Measurements from ENCODE around the gene LMO4. TPM values are rescaled to one million over a fixed set of nuclear protein-coding genes. Genes with fewer than 3 reads are reported as not detected.
A peak's percentile ranks its signal among the peaks of the same experiment; 100 is the strongest.

LMO4 gene
- total RNA-seq, 1 experiment from 2014 or later: 88.9 TPM

GRCh38 chr1:87330885-87331364 lies 2.2 kb downstream of the LMO4 start:
- H3K27me3 Mint-ChIP-seq (ENCODE audit: low read depth): no peaks in the 10 kb centered on the region
- ChIA-PET POLR2A (interaction anchor here (0.6 to 3.4 kb wide), 9 partner anchors 15 to 417 kb away, joined by 3 to 20 read pairs (median 4); partner anchors contain the start of genes HS2ST1 and SELENOF), CTCF (interaction anchor here (0.8 to 1.4 kb wide), 6 partner anchors 14 to 699 kb away, joined by 3 to 7 read pairs (median 4); no protein-coding TSS in a partner anchor)
- peak overlapping the region; percentile 99 for H3K27ac Mint-ChIP-seq
- TF ChIP-seq ZNF671 (CRISPR knock-in tag; IDR thresholded peaks at IDR 0.05) (no peak), ESRRA (CRISPR knock-in tag; IDR thresholded peaks at IDR 0.05; ENCODE audit: borderline replicate concordance) (no peak), STAT6 (CRISPR knock-in tag; conservative IDR thresholded peaks at IDR 0.05; ENCODE audit: low read depth) (no peak), IRF1 (CRISPR knock-in tag; IDR thresholded peaks at IDR 0.05) (no peak), ZNF138 (CRISPR knock-in tag; conservative IDR thresholded peaks at IDR 0.05) (no peak), ZNF281 (CRISPR knock-in tag; IDR thresholded peaks at IDR 0.05) (no peak), RELA (CRISPR knock-in tag; IDR thresholded peaks at IDR 0.05; ENCODE audit: borderline replicate concordance) (no peak)
- TF ChIP-seq, protein P1, sequence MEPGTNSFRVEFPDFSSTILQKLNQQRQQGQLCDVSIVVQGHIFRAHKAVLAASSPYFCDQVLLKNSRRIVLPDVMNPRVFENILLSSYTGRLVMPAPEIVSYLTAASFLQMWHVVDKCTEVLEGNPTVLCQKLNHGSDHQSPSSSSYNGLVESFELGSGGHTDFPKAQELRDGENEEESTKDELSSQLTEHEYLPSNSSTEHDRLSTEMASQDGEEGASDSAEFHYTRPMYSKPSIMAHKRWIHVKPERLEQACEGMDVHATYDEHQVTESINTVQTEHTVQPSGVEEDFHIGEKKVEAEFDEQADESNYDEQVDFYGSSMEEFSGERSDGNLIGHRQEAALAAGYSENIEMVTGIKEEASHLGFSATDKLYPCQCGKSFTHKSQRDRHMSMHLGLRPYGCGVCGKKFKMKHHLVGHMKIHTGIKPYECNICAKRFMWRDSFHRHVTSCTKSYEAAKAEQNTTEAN (CRISPR knock-in tag; IDR thresholded peaks at IDR 0.05): no peak
- H3K4me1 Mint-ChIP-seq: peaks cover 46% of the 10 kb centered on the region
- H3K4me3 Mint-ChIP-seq: peak overlapping the region; percentile 85
- no peaks in the 10 kb centered on the region for H3K9me3 Mint-ChIP-seq
- no peak for DNase-seq (ENCODE audit: low spot score)
- peaks cover 24% of the 10 kb centered on the region for H3K36me3 Mint-ChIP-seq
- ATAC-seq: no peak

GRCh38 chr1:87331365-87332241 lies 2.9 kb downstream of the LMO4 start:
- CTCF ChIA-PET: interaction anchor here (0.8 to 1.7 kb wide), 7 partner anchors 14 to 698 kb away, joined by 3 to 7 read pairs (median 5); no protein-coding TSS in a partner anchor
- DNase-seq (ENCODE audit: low spot score) (peak; percentile 86), ATAC-seq (peak; percentile 21)
- TF ChIP-seq RORB (CRISPR knock-in tag; IDR thresholded peaks at IDR 0.05) (no peak), E2F5 (CRISPR knock-in tag; IDR thresholded peaks at IDR 0.05) (no peak; the same call in 1 of the 2 replicates), RELA (CRISPR knock-in tag; IDR thresholded peaks at IDR 0.05; ENCODE audit: borderline replicate concordance) (no peak), SMAD3 (CRISPR knock-in tag; IDR thresholded peaks at IDR 0.05; ENCODE audit: borderline replicate concordance) (no peak), ZBTB21 (CRISPR knock-in tag; IDR thresholded peaks at IDR 0.05; ENCODE audit: borderline replicate concordance) (no peak), TCF7 (CRISPR knock-in tag; IDR thresholded peaks at IDR 0.05; ENCODE audit: low read depth) (no peak), GABPB1 (CRISPR knock-in tag; IDR thresholded peaks at IDR 0.05) (no peak), FOXK1 (CRISPR knock-in tag; IDR thresholded peaks at IDR 0.05) (peak; percentile 11), TP53 (CRISPR knock-in tag; IDR thresholded peaks at IDR 0.05) (no peak), ZNF281 (CRISPR knock-in tag; IDR thresholded peaks at IDR 0.05) (0 out of 2 replicates have a peak, but pooled peaks have one; percentile 16)
- Mint-ChIP-seq H3K4me3 (peak overlapping the region; percentile 85), H3K9me3 (no peaks in the 10 kb centered on the region), H3K4me1 (peaks cover 47% of the 10 kb centered on the region), H3K36me3 (peaks cover 24% of the 10 kb centered on the region), H3K27me3 (ENCODE audit: low read depth) (no peaks in the 10 kb centered on the region), H3K27ac (peak overlapping the region; percentile 99)
- POLR2A ChIA-PET: interaction anchor here (0.6 to 1.0 kb wide), 8 partner anchors 14 to 392 kb away, joined by 3 to 5 read pairs (median 4); no protein-coding TSS in a partner anchor

All from WTC11 (cell line).